Measurements from ENCODE around the gene MAMLD1.

- no peak for TF ChIP-seq TAF1 (IDR thresholded peaks at IDR 0.05; ENCODE audit: low read depth, low read length)
- no peak for TF ChIP-seq POLR2AphosphoS5 (IDR thresholded peaks at IDR 0.05; ENCODE audit: low read depth, low read length)
- TF ChIP-seq POLR2A (IDR thresholded peaks at IDR 0.05; ENCODE audit: low read depth, low read length), result no peak
- TF ChIP-seq SPI1 (IDR thresholded peaks at IDR 0.05; ENCODE audit: low read depth, low read length), result no peak
- TF ChIP-seq PAX5 (IDR thresholded peaks at IDR 0.05; ENCODE audit: insufficient read depth, low read length, severe bottlenecking), result no peak
These were observed 88.8 kb downstream of the MAMLD1 start for GRCh38 chrX:150451953-150452352.
